Measurements from ENCODE around the gene EFHC2. TPM values are rescaled to one million over a fixed set of nuclear protein-coding genes. Genes with fewer than 3 reads are reported as not detected.

Gene EFHC2
- total and polyA plus RNA-seq, 12 donors = 1.5 to 17.9 (median 10.3) TPM

GRCh38 chrX:44274096-44274495 is 69.4 kb downstream of the EFHC2 start:
- TF ChIP-seq, protein P1, sequence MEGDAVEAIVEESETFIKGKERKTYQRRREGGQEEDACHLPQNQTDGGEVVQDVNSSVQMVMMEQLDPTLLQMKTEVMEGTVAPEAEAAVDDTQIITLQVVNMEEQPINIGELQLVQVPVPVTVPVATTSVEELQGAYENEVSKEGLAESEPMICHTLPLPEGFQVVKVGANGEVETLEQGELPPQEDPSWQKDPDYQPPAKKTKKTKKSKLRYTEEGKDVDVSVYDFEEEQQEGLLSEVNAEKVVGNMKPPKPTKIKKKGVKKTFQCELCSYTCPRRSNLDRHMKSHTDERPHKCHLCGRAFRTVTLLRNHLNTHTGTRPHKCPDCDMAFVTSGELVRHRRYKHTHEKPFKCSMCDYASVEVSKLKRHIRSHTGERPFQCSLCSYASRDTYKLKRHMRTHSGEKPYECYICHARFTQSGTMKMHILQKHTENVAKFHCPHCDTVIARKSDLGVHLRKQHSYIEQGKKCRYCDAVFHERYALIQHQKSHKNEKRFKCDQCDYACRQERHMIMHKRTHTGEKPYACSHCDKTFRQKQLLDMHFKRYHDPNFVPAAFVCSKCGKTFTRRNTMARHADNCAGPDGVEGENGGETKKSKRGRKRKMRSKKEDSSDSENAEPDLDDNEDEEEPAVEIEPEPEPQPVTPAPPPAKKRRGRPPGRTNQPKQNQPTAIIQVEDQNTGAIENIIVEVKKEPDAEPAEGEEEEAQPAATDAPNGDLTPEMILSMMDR (IDR thresholded peaks at IDR 0.05) = no peak
- Histone ChIP-seq H3K9me3 (no peaks in the 10 kb centered on the region), H3K36me3 (no peaks in the 10 kb centered on the region), H3K4me3 (no peak overlapping the region), H3K27me3 (peaks cover 0 to 72% (median 0%) of the 10 kb centered on the region in 7 donors), H3K27ac (no peak overlapping the region), H3K4me1 (no peaks in the 10 kb centered on the region)
- intact Hi-C loops (cut with DNase I) = no loop called here
- DNase-seq (no peak), ATAC-seq (no peak)

DNA sequence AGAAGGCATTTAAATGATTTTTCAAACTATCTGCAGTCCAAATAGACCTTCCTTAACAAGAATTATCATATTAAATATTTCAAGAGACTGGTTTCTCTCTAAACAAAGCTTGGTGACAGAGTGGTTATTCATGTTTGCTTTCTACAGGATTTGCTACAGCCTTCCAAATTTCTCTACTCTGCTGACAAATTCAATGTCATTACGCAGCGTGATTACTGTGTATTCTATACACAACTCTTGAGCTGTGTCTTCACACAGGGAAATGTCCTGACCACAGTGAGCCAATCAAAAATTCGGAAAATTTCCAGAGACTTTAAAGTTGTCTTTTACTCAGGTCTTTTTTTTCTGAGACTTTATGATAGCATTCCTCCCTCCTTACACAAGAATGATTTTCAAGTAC is 75.6 kb downstream of the EFHC2 start:
- TF ChIP-seq, protein P1 (IDR thresholded peaks at IDR 0.05) = no peak
- Histone ChIP-seq H3K36me3 (no peaks in the 10 kb centered on the region), H3K27ac (no peak overlapping the region), H3K27me3 (peaks cover 0 to 89% (median 0%) of the 10 kb centered on the region in 7 donors), H3K4me3 (no peak overlapping the region), H3K9me3 (no peaks in the 10 kb centered on the region), H3K4me1 (no peaks in the 10 kb centered on the region)
- ATAC-seq = no peak
- 93 to 95% methylated on average over 3 of the region's 3 CpGs for WGBS, 2 donors
- intact Hi-C loops (cut with DNase I) = no loop called here
- no peak for DNase-seq

GRCh38 chrX:44267116-44267515 is 76.4 kb downstream of the EFHC2 start:
- ATAC-seq (no peak), DNase-seq (no peak)
- intact Hi-C loops (cut with DNase I) = no loop called here
- Histone ChIP-seq H3K4me1 (no peaks in the 10 kb centered on the region), H3K9me3 (no peaks in the 10 kb centered on the region), H3K36me3 (no peaks in the 10 kb centered on the region), H3K27ac (no peak overlapping the region), H3K4me3 (no peak overlapping the region), H3K27me3 (peaks cover 0 to 86% (median 0%) of the 10 kb centered on the region in 7 donors)
- TF ChIP-seq, protein P1 (IDR thresholded peaks at IDR 0.05) = no peak
- 67 to 68% methylated on average over 2 of the region's 2 CpGs for WGBS, 2 donors

DNA sequence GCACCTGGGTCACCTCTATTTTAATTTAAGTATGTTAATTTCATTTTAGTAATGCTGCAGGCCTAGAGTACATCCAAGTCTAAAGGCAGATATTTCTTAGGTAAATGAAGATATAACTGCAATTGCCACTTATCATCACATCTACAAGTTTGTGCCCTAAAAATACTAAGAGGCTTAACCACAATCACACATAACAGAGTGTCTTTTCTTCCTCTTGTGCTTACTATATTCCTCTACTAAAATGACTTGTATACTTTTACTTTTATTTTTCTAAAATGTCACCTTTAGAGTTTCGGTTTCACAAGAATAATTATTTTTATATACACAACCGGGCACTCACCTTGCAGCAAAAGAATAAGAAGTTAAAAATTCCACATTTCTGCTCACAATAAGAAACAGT is 77.9 kb downstream of the EFHC2 start:
- Histone ChIP-seq H3K4me3 (no peak overlapping the region), H3K27ac (no peak overlapping the region), H3K36me3 (no peaks in the 10 kb centered on the region), H3K27me3 (peaks cover 0 to 84% (median 0%) of the 10 kb centered on the region in 7 donors), H3K4me1 (no peaks in the 10 kb centered on the region), H3K9me3 (no peaks in the 10 kb centered on the region)
- TF ChIP-seq, protein P1 (IDR thresholded peaks at IDR 0.05) = no peak
- no peak for ATAC-seq
- 90 to 92% methylated on average over 2 of the region's 2 CpGs for WGBS, 2 donors
- no peak for DNase-seq
- intact Hi-C loops (cut with DNase I) = no loop called here

GRCh38 chrX:44264936-44265335 is 78.5 kb downstream of the EFHC2 start:
- H3K4me1 ChIP-seq = no peaks in the 10 kb centered on the region
- H3K27me3 ChIP-seq = peaks cover 0 to 83% (median 0%) of the 10 kb centered on the region in 7 donors
- no peak overlapping the region for H3K4me3 ChIP-seq
- no peak for ATAC-seq
- no peaks in the 10 kb centered on the region for H3K9me3 ChIP-seq
- H3K36me3 ChIP-seq = no peaks in the 10 kb centered on the region
- DNase-seq = no peak
- intact Hi-C loops (cut with DNase I) = no loop called here
- TF ChIP-seq, protein P1 (IDR thresholded peaks at IDR 0.05) = no peak
- H3K27ac ChIP-seq = no peak overlapping the region
